ENCODE results near the gene MMP25. TPM values are rescaled to one million over a fixed set of nuclear protein-coding genes. Genes with fewer than 3 reads are reported as not detected.

MMP25 gene
- total RNA-seq, 2 donors from 2014 or later: 4.2 TPM; not detected in 1

- Histone ChIP-seq H3K4me3 (no peak overlapping the region), H3K36me3 (no peaks in the 10 kb centered on the region), H3K9me3 (no peaks in the 10 kb centered on the region), H3K4me1 (ENCODE audit: control insufficient read depth in 1 of 2, low read depth in 2 of 2) (peaks cover 0 to 5% of the 10 kb centered on the region in 2 donors), H3K27ac (no peak overlapping the region), H3K27me3 (replicated peaks; ENCODE audit: insufficient read depth) (no peaks in the 10 kb centered on the region)
- no peak for TF ChIP-seq CTCF (IDR thresholded peaks at IDR 0.05)
- no peak for ATAC-seq (ENCODE audit: insufficient number of reproducible peaks, low FRiP score, low read depth)
- no peak for DNase-seq (ENCODE audit: low spot score)
These were observed 42.1 kb downstream of the MMP25 start for GRCh38 chr16:3088450-3088849.

DNA sequence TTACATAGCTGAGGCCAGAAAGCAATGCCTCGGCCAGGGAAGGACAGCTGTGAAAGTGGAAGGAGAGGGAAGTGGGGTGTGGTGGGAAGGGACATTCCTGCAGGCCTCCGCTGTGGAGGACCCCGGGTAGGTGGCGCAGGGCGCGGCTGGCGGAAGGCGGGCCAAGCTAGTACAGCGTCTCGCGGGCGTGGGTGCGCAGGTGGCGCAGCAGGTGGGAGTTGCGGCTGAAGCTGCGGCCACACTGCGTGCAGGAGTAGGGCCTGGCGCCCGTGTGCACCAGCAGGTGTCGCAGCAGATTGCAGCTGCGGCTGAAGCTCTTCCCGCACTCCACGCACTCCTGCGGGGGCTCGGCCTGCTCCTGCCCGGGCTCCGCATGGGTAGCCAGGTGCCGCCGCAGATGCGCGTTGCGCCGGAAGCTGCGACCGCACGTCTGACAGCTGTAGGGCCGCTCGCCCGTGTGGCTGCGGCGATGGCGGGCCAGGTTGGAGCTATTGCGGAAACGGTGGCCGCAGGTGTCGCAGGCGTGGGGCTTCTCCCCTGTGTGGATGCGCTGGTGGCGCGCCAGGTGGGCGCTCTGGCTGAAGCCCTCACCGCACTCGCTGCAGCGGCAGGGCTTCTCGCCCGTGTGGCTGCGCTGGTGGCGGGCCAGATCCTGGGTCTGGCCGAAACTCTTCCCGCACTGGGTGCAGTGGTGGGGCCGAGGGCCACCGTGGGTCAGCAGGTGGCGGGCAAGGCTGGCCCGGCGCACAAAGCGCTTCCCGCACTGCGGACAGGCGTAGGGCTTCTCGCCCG, 42.8 kb downstream of the MMP25 start:
- Histone ChIP-seq H3K4me1 (ENCODE audit: control insufficient read depth in 1 of 2, low read depth in 2 of 2) (peaks cover 0 to 5% of the 10 kb centered on the region in 2 donors), H3K4me3 (no peak overlapping the region), H3K9me3 (no peaks in the 10 kb centered on the region), H3K27me3 (replicated peaks; ENCODE audit: insufficient read depth) (no peaks in the 10 kb centered on the region), H3K27ac (no peak overlapping the region), H3K36me3 (no peaks in the 10 kb centered on the region)
- no peak for ATAC-seq (ENCODE audit: insufficient number of reproducible peaks, low FRiP score, low read depth)
- no peak for TF ChIP-seq CTCF (IDR thresholded peaks at IDR 0.05)
- DNase-seq (ENCODE audit: low spot score): no peak

- H3K27ac ChIP-seq: no peak overlapping the region
- peaks cover 0 to 5% of the 10 kb centered on the region in 2 donors for H3K4me1 ChIP-seq (ENCODE audit: control insufficient read depth in 1 of 2, low read depth in 2 of 2)
- ATAC-seq (ENCODE audit: insufficient number of reproducible peaks, low FRiP score, low read depth): no peak
- no peak for DNase-seq (ENCODE audit: low spot score)
- no peak overlapping the region for H3K4me3 ChIP-seq
- H3K36me3 ChIP-seq: no peaks in the 10 kb centered on the region
- no peaks in the 10 kb centered on the region for H3K27me3 ChIP-seq (replicated peaks; ENCODE audit: insufficient read depth)
- H3K9me3 ChIP-seq: no peaks in the 10 kb centered on the region
- no peak for TF ChIP-seq CTCF (IDR thresholded peaks at IDR 0.05)
These were observed 43.6 kb downstream of the MMP25 start for GRCh38 chr16:3089717-3090592.

GRCh38 chr16:3091551-3091950, 45.2 kb downstream of the MMP25 start:
- H3K27ac ChIP-seq: no peak overlapping the region
- H3K36me3 ChIP-seq: no peaks in the 10 kb centered on the region
- ATAC-seq (ENCODE audit: insufficient number of reproducible peaks, low FRiP score, low read depth): no peak
- no peak for TF ChIP-seq CTCF (IDR thresholded peaks at IDR 0.05)
- no peak for DNase-seq (ENCODE audit: low spot score)
- H3K27me3 ChIP-seq (replicated peaks; ENCODE audit: insufficient read depth): no peaks in the 10 kb centered on the region
- no peaks in the 10 kb centered on the region for H3K9me3 ChIP-seq
- peaks cover 0 to 5% of the 10 kb centered on the region in 2 donors for H3K4me1 ChIP-seq (ENCODE audit: control insufficient read depth in 1 of 2, low read depth in 2 of 2)
- no peak overlapping the region for H3K4me3 ChIP-seq

DNA sequence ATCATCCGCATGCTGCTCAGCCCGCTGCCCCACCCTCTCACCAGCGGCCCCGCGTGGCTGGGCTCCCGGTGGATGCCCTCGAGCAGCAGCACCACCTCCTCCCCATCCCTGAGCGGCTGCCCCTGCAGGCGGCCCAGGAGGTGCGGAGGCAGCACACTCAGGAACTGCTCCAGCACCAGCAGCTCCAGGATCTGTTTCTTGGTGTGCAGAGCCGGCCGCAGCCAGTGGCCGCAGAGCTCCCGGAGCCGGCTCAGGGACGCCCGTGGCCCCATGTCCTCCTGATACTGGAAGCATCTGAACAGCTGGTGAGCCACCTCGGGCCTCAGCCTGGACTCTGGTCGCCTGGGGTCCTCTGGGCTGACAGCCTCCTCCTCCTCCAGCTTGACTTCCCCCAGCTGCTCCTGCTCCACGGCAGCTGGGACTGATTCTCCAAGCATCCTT, 46.2 kb downstream of the MMP25 start:
- Histone ChIP-seq H3K9me3 (no peaks in the 10 kb centered on the region), H3K36me3 (no peaks in the 10 kb centered on the region), H3K27me3 (replicated peaks; ENCODE audit: insufficient read depth) (no peaks in the 10 kb centered on the region), H3K4me3 (no peak overlapping the region), H3K27ac (no peak overlapping the region), H3K4me1 (ENCODE audit: control insufficient read depth in 1 of 2, low read depth in 2 of 2) (peaks cover 0 to under 1% of the 10 kb centered on the region in 2 donors)
- no peak for TF ChIP-seq CTCF (IDR thresholded peaks at IDR 0.05)
- DNase-seq (ENCODE audit: low spot score): no peak
- ATAC-seq (ENCODE audit: insufficient number of reproducible peaks, low FRiP score, low read depth): no peak

All from thoracic aorta (tissue), 2 donors.